A673 (cell line): Measurements from ENCODE around the gene HDAC10. TPM values are rescaled to one million over a fixed set of nuclear protein-coding genes. Genes with fewer than 3 reads are reported as not detected.

ENCODE experiments used
- BruUV-seq: library from RNA; stranded (reverse); fragments of 400-500 nt; replicated peaks from 2 replicates; lab custom pipeline; 2021; lab: Mats Ljungman, UMichigan
- CTCF ChIA-PET: fragments of 300-600 bp; sonication (Branson Sonifier 250); formaldehyde crosslinking; loops from one replicate; lab custom pipeline; 2022; ENCODE audit warnings: antibody characterized with exemption; lab: Charles Lee
- POLR2A ChIA-PET: fragments of 300-600 bp; sonication (Branson Sonifier 250); formaldehyde crosslinking; loops from one replicate; lab custom pipeline; 2022; ENCODE audit warnings: antibody characterized with exemption; ENCODE audit not compliant: low non-redundant PET; lab: Charles Lee
- DNase-seq: peaks from one replicate; pipeline ENCODE4 v3.0.0-alpha.2; 2015; ENCODE audit warnings: low spot score
- H3K27ac ChIP-seq: fragments of 200-600 bp; sonication (generic); 2 replicates; pipeline ENCODE4 v1.5.1; 2016; ENCODE audit warnings: mixed run types, low read depth, mild to moderate bottlenecking, mixed read lengths, antibody characterized with exemption, low read length; ENCODE audit not compliant: poor library complexity, severe bottlenecking
- H3K27me3 ChIP-seq: fragments of 200-600 bp; sonication (generic); replicated peaks from 2 replicates; pipeline ENCODE4 v1.6.1; 2017; ENCODE audit warnings: mixed run types, low read depth, mild to moderate bottlenecking, mixed read lengths, antibody characterized with exemption, low read length; ENCODE audit not compliant: insufficient read depth, poor library complexity
- H3K36me3 ChIP-seq: fragments of 200-600 bp; sonication (generic); 2 replicates; pipeline ENCODE4 v1.6.1; 2016; ENCODE audit warnings: mixed run types, mild to moderate bottlenecking, mixed read lengths, antibody characterized with exemption, low read length; ENCODE audit not compliant: insufficient read depth, poor library complexity, severe bottlenecking
- H3K4me1 ChIP-seq: fragments of 200-600 bp; sonication (generic); 2 replicates; pipeline ENCODE4 v1.6.1; 2017; ENCODE audit warnings: mixed run types, mild to moderate bottlenecking, mixed read lengths, antibody characterized with exemption, low read length; ENCODE audit not compliant: insufficient read depth, poor library complexity, severe bottlenecking
- H3K4me3 ChIP-seq: fragments of 200-600 bp; sonication (generic); 2 replicates; pipeline ENCODE4 v1.5.1; 2016; ENCODE audit warnings: low read depth, mixed run types, mild to moderate bottlenecking, mixed read lengths, low read length; ENCODE audit not compliant: poor library complexity, severe bottlenecking
- H3K9me3 ChIP-seq: fragments of 200-600 bp; sonication (generic); 2 replicates; pipeline ENCODE4 v1.6.1; 2016; ENCODE audit warnings: mixed run types, low read depth, mild to moderate bottlenecking, mixed read lengths, antibody characterized with exemption, low read length; ENCODE audit not compliant: poor library complexity, severe bottlenecking
- EZH2 ChIP-seq: fragments of 200-600 bp; sonication (generic); IDR thresholded peaks from 2 replicates; pipeline ENCODE4 v1.6.1; 2017; ENCODE audit warnings: borderline replicate concordance, low read depth, mild to moderate bottlenecking, mixed read lengths, antibody characterized with exemption, low read length; ENCODE audit not compliant: poor library complexity, severe bottlenecking
- intact Hi-C: fragments of 100-400 bp; cut with micrococcal nuclease; formaldehyde crosslinking; loops from one replicate; pipeline ENCODE4 v1.10.0; 2022; ENCODE audit not compliant: unreplicated experiment
- total RNA-seq: library from RNA; stranded (reverse); gene quantifications from 2 replicates; pipeline ENCODE4 v1.2.3, GENCODE V29; 2021
- TF ChIP-seq, protein P1 (sequence below): fragments of 300-800, 200-600 bp; sonication (generic); conservative IDR thresholded peaks from 2 replicates; pipeline ENCODE4 v1.5.1; 2017; ENCODE audit warnings: low read depth, mild to moderate bottlenecking, antibody characterized with exemption, low read length, moderate library complexity, mixed read lengths

Gene HDAC10
- total RNA-seq, 1 experiment from 2014 or later = 38.6 TPM

DNA sequence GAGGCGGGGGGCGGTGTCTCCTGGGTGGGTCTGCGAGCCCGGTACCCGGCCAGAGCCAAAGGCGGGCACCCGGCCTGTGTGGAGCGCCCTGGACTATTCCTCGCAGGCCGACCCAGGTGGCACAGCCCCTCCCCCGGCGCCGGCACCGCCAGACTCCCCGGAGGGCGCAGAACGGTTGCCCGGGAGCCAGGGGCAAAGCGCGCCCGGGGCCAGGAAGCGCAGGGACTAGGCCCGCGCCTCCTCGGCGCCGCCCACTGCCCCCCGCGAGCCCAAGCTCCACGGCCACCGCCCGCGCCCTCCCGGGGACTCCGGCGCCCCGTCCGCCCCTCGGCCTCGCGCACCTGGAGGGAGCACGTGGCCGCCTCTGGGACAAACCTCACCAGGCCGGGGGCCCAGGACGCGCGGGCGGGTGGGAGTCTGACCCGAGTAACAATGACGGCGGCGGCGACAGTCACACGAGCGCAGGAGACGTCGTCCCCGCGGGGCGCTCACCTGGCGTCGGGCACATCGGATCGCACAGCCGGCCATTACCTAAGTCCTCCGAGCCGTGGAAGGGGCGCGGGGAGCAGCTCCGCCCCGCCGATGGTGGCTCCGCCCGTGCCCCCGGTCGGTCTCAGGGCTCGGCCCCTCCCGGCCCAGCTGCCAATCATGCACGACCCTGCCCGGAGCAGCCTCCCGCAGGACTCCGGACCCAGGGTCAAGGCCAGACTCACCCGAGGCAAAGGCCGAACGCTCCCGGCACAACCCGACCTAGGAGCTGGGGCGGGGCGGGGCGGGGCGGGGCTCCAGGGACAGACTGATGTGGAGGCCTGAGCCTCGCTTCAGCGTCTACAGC is 48.9 kb upstream of the HDAC10 start:
- BruUV-seq = no TSS peak
- Histone ChIP-seq H3K4me3 (peak overlapping the region; percentile 41), H3K9me3 (no peaks in the 10 kb centered on the region), H3K4me1 (peaks cover 74% of the 10 kb centered on the region), H3K36me3 (peaks cover 4% of the 10 kb centered on the region), H3K27ac (peak overlapping the region; percentile 73), H3K27me3 (no peaks in the 10 kb centered on the region)
- intact Hi-C loops = no loop called here
- no peak for DNase-seq
- CTCF ChIA-PET = no interaction called here
- POLR2A ChIA-PET = interaction anchor here (0.7 kb wide), 1 partner anchor 274 kb away, joined by 8 read pairs; no protein-coding TSS in a partner anchor
- TF ChIP-seq, protein P1, sequence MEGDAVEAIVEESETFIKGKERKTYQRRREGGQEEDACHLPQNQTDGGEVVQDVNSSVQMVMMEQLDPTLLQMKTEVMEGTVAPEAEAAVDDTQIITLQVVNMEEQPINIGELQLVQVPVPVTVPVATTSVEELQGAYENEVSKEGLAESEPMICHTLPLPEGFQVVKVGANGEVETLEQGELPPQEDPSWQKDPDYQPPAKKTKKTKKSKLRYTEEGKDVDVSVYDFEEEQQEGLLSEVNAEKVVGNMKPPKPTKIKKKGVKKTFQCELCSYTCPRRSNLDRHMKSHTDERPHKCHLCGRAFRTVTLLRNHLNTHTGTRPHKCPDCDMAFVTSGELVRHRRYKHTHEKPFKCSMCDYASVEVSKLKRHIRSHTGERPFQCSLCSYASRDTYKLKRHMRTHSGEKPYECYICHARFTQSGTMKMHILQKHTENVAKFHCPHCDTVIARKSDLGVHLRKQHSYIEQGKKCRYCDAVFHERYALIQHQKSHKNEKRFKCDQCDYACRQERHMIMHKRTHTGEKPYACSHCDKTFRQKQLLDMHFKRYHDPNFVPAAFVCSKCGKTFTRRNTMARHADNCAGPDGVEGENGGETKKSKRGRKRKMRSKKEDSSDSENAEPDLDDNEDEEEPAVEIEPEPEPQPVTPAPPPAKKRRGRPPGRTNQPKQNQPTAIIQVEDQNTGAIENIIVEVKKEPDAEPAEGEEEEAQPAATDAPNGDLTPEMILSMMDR = no peak
- TF ChIP-seq EZH2 = no peak

DNA sequence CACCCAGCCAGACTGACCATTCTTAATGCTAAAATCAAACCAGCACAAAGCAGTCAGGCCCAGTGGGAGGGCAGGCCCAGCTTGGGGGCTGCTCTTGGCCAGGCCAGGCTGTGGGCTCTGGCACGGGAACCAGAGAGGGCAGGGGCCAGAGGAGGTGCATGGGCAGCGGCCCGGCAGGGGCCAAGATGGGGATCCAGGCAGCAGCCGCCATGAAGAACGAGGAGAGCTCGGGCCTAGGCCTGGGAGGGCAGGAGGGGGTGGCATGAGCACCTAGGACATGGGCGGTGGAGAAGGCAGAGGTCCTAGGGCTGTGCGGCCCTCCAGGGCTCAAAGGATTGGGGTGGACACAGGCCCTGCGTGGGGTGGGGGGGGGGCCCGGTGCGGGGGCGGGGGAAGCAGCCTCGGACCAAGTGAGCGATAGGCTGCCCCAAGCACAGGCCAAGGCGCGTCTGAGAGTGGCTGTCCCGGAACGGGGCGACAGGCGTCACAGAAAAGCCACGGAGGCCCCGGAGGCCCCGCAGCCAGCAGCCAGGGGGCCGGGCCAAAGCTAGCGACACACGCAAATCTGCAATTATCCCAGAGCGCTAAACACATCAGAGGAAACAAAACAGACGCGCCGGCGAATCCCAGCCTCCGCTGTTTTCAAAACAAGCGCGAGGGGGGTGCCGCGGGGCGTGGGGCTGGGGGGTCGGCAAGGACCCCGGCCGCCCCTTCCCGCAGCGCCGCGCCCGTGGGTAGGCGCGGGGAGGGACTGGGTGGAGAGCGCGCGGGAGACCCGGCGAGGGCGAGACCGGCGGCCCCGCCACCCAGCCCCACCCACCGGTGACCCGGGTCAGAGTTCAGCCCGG is 48.1 kb upstream of the HDAC10 start:
- no peak for TF ChIP-seq EZH2
- TF ChIP-seq, protein P1 = no peak
- Histone ChIP-seq H3K36me3 (no peaks in the 10 kb centered on the region), H3K4me3 (peak overlapping the region; percentile 41), H3K9me3 (no peaks in the 10 kb centered on the region), H3K4me1 (peaks cover 74% of the 10 kb centered on the region), H3K27ac (peak overlapping the region; percentile 73), H3K27me3 (no peaks in the 10 kb centered on the region)
- DNase-seq = peak; percentile 80
- POLR2A ChIA-PET = interaction anchor here (0.7 kb wide), 1 partner anchor 275 kb away, joined by 8 read pairs; no protein-coding TSS in a partner anchor
- intact Hi-C loops = no loop called here
- no TSS peak for BruUV-seq
- CTCF ChIA-PET = no interaction called here

DNA sequence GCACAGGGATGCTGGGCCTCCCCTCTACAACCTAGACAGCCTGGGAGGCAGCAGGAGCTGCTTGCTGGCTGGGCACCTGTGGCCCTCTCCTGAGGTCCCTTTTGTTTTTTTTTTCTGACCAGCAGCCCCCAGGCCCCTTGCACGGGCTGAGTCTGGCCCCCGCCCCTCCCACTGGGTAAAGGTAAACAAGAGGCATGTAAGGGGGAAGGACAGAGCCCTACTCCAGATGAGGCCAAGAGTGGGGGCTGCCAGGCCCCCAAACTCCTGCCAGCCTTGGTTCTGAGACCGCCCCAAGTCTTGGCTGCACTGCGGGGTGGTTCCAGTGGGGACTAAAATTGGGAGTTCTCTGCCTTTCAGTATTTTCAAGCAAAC is 47.2 kb upstream of the HDAC10 start:
- intact Hi-C loops = no loop called here
- no peak for TF ChIP-seq EZH2
- TF ChIP-seq, protein P1 = no peak
- no peaks in the 10 kb centered on the region for H3K27me3 ChIP-seq
- BruUV-seq = no TSS peak
- CTCF ChIA-PET = no interaction called here
- POLR2A ChIA-PET = no interaction called here
- no peak for DNase-seq
- H3K4me1 ChIP-seq = peaks cover 74% of the 10 kb centered on the region
- no peaks in the 10 kb centered on the region for H3K9me3 ChIP-seq
- H3K27ac ChIP-seq = peak overlapping the region; percentile 57
- H3K4me3 ChIP-seq = no peak overlapping the region
- no peaks in the 10 kb centered on the region for H3K36me3 ChIP-seq
